HG02840 (cell line): ENCODE data around the gene NOX5.

Experiments used
- ATAC-seq: cut with Tn5 transposase; IDR thresholded peaks from one replicate; pipeline ENCODE4 v1.9.1; 2021; ENCODE audit warnings: mild to moderate bottlenecking, moderate library complexity, moderate number of reproducible peaks; ENCODE audit not compliant: unreplicated experiment, low FRiP score

NOX5 gene

GRCh38 chr15:68990231-68990991 lies 24.1 kb upstream of the NOX5 start:
- ATAC-seq: no peak

- ATAC-seq: no peak
These were observed 23.4 kb upstream of the NOX5 start for GRCh38 chr15:68990992-68991500.

- ATAC-seq: no peak
These were observed 22.8 kb upstream of the NOX5 start for GRCh38 chr15:68991723-68992122.

- no peak for ATAC-seq
These were observed 21.8 kb upstream of the NOX5 start for GRCh38 chr15:68992696-68993095.

- no peak for ATAC-seq
These were observed 21.2 kb upstream of the NOX5 start for GRCh38 chr15:68993276-68993675.

GRCh38 chr15:68994149-68994548 lies 20.3 kb upstream of the NOX5 start:
- no peak for ATAC-seq

- ATAC-seq: no peak
These were observed 19.3 kb upstream of the NOX5 start for GRCh38 chr15:68994981-68995761.

GRCh38 chr15:68997050-68997449 lies 17.4 kb upstream of the NOX5 start:
- no peak for ATAC-seq

GRCh38 chr15:68997930-68998777 lies 16.3 kb upstream of the NOX5 start:
- no peak for ATAC-seq

- ATAC-seq: no peak
These were observed 15.4 kb upstream of the NOX5 start for GRCh38 chr15:68999091-68999490.

- no peak for ATAC-seq
These were observed 14.4 kb upstream of the NOX5 start for GRCh38 chr15:69000091-69000490.

GRCh38 chr15:69000725-69001503 lies 13.6 kb upstream of the NOX5 start:
- ATAC-seq: no peak

GRCh38 chr15:69002783-69003182 lies 11.7 kb upstream of the NOX5 start:
- no peak for ATAC-seq

- ATAC-seq: no peak
These were observed 10.5 kb upstream of the NOX5 start for GRCh38 chr15:69004011-69004410.

GRCh38 chr15:69008056-69008455 lies 6.4 kb upstream of the NOX5 start:
- no peak for ATAC-seq

GRCh38 chr15:69009341-69009740 lies 5.2 kb upstream of the NOX5 start:
- no peak for ATAC-seq

GRCh38 chr15:69011641-69012040 lies 2.9 kb upstream of the NOX5 start:
- no peak for ATAC-seq

- no peak for ATAC-seq
These were observed 1.6 kb upstream of the NOX5 start for GRCh38 chr15:69012761-69013364.

GRCh38 chr15:69013726-69014406 lies 629 bp upstream of the NOX5 start:
- ATAC-seq: no peak
